Skeletal muscle satellite cell (primary cell): Measurements from ENCODE around the gene DDHD1.

Source experiments
- H3K27me3 ChIP-seq: 2 replicates; pipeline ENCODE4 v1.7.0; 2013; ENCODE audit warnings: low read length; ENCODE audit not compliant: control insufficient read depth, insufficient read depth
- H3K36me3 ChIP-seq: 2 replicates; pipeline ENCODE4 v1.7.0; 2013; ENCODE audit warnings: mild to moderate bottlenecking, control low read depth, low read length; ENCODE audit not compliant: insufficient read depth
- H3K4me1 ChIP-seq: 2 replicates; pipeline ENCODE4 v1.7.0; 2013; ENCODE audit warnings: low read length; ENCODE audit not compliant: control insufficient read depth, insufficient read depth
- H3K4me2 ChIP-seq: 2 replicates; pipeline ENCODE4 v1.7.0; 2013; ENCODE audit warnings: mild to moderate bottlenecking, low read length
- H3K4me3 ChIP-seq: 2 replicates; pipeline ENCODE4 v1.7.0; 2013; ENCODE audit warnings: low read length
- H3K9ac ChIP-seq: 2 replicates; pipeline ENCODE4 v1.7.0; 2013; ENCODE audit warnings: mild to moderate bottlenecking, low read depth, low read length, moderate library complexity
- H3K9me3 ChIP-seq: replicated peaks from 2 replicates; pipeline ENCODE4 v1.7.0; 2013; ENCODE audit warnings: mild to moderate bottlenecking, control low read depth, low read length

Gene DDHD1

GRCh38 chr14:53004976-53005375 is 148.1 kb downstream of the DDHD1 start:
- no peaks in the 10 kb centered on the region for H3K27me3 ChIP-seq

GRCh38 chr14:53003776-53004175 is 149.3 kb downstream of the DDHD1 start:
- no peak overlapping the region for H3K4me2 ChIP-seq
- no peaks in the 10 kb centered on the region for H3K9me3 ChIP-seq
- H3K27me3 ChIP-seq = no peaks in the 10 kb centered on the region
- H3K4me1 ChIP-seq = peaks cover 2% of the 10 kb centered on the region
- no peaks in the 10 kb centered on the region for H3K36me3 ChIP-seq
- H3K9ac ChIP-seq = no peak overlapping the region
- no peak overlapping the region for H3K4me3 ChIP-seq

More at GRCh38 chr14:53004976-53005375, 148.1 kb downstream of the DDHD1 start:
- H3K36me3 ChIP-seq = no peaks in the 10 kb centered on the region
- no peak overlapping the region for H3K9ac ChIP-seq
- H3K4me1 ChIP-seq = peaks cover 4% of the 10 kb centered on the region
- H3K9me3 ChIP-seq = no peaks in the 10 kb centered on the region
- H3K4me2 ChIP-seq = no peak overlapping the region
- no peak overlapping the region for H3K4me3 ChIP-seq

DNA sequence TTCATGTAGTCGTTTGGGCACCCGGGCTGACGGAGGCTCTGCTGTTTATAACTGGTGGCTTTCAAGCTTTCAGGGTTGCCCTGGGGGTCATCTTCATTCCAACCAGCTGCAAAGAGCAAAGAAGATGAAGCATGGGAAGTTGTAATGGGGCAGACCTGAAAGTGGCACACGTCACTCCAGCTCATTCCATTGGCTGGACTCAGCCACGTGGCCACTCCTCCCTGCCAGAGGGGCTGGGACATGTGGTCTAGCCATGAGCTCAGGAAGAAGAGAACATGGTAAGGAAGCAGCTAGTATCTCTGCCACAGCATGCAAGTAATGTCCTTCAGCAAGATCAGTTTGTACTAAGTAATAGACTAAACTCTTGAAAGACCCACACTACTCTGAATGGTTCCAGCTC is 150.5 kb downstream of the DDHD1 start:
- Histone ChIP-seq H3K4me1 (peaks cover 8% of the 10 kb centered on the region), H3K27me3 (no peaks in the 10 kb centered on the region)

GRCh38 chr14:53001787-53002378 is 151.2 kb downstream of the DDHD1 start:
- Histone ChIP-seq H3K4me3 (no peak overlapping the region), H3K36me3 (no peaks in the 10 kb centered on the region), H3K27me3 (no peaks in the 10 kb centered on the region), H3K4me2 (no peak overlapping the region), H3K9me3 (no peaks in the 10 kb centered on the region), H3K4me1 (peaks cover 6% of the 10 kb centered on the region), H3K9ac (no peak overlapping the region)

More for the DNA sequence above, 150.5 kb downstream of the DDHD1 start:
- no peaks in the 10 kb centered on the region for H3K9me3 ChIP-seq
- no peak overlapping the region for H3K9ac ChIP-seq
- H3K4me2 ChIP-seq = no peak overlapping the region
- no peak overlapping the region for H3K4me3 ChIP-seq
- no peaks in the 10 kb centered on the region for H3K36me3 ChIP-seq

GRCh38 chr14:52998376-52999015 is 154.6 kb downstream of the DDHD1 start:
- Histone ChIP-seq H3K27me3 (no peaks in the 10 kb centered on the region), H3K9me3 (no peaks in the 10 kb centered on the region), H3K4me1 (peaks cover 6% of the 10 kb centered on the region), H3K36me3 (no peaks in the 10 kb centered on the region), H3K4me2 (peak overlapping the region; percentile 15), H3K4me3 (no peak overlapping the region), H3K9ac (no peak overlapping the region)

- Histone ChIP-seq H3K9me3 (no peaks in the 10 kb centered on the region), H3K27me3 (no peaks in the 10 kb centered on the region), H3K9ac (no peak overlapping the region), H3K4me3 (no peak overlapping the region), H3K4me2 (no peak overlapping the region), H3K4me1 (peaks cover 6% of the 10 kb centered on the region), H3K36me3 (no peaks in the 10 kb centered on the region)
Measured at GRCh38 chr14:52996493-52996892, 156.6 kb downstream of the DDHD1 start.

GRCh38 chr14:52995998-52996397 is 157.1 kb downstream of the DDHD1 start:
- no peak overlapping the region for H3K4me3 ChIP-seq
- peaks cover 6% of the 10 kb centered on the region for H3K4me1 ChIP-seq
- no peaks in the 10 kb centered on the region for H3K36me3 ChIP-seq
- H3K4me2 ChIP-seq = no peak overlapping the region
- no peak overlapping the region for H3K9ac ChIP-seq
- no peaks in the 10 kb centered on the region for H3K27me3 ChIP-seq
- no peaks in the 10 kb centered on the region for H3K9me3 ChIP-seq

GRCh38 chr14:52992236-52992870 is 160.8 kb downstream of the DDHD1 start:
- H3K4me2 ChIP-seq = no peak overlapping the region

GRCh38 chr14:52988139-52988538 is 165.0 kb downstream of the DDHD1 start:
- H3K9ac ChIP-seq = no peak overlapping the region
- H3K4me2 ChIP-seq = no peak overlapping the region
- no peaks in the 10 kb centered on the region for H3K9me3 ChIP-seq
- no peaks in the 10 kb centered on the region for H3K36me3 ChIP-seq
- H3K4me3 ChIP-seq = no peak overlapping the region
- H3K4me1 ChIP-seq = no peaks in the 10 kb centered on the region
- H3K27me3 ChIP-seq = no peaks in the 10 kb centered on the region

More at GRCh38 chr14:52992236-52992870, 160.8 kb downstream of the DDHD1 start:
- H3K4me1 ChIP-seq = no peaks in the 10 kb centered on the region
- H3K9ac ChIP-seq = no peak overlapping the region
- no peaks in the 10 kb centered on the region for H3K27me3 ChIP-seq
- H3K36me3 ChIP-seq = no peaks in the 10 kb centered on the region
- H3K4me3 ChIP-seq = no peak overlapping the region
- H3K9me3 ChIP-seq = no peaks in the 10 kb centered on the region

GRCh38 chr14:52987514-52987913 is 165.6 kb downstream of the DDHD1 start:
- Histone ChIP-seq H3K36me3 (no peaks in the 10 kb centered on the region), H3K9me3 (no peaks in the 10 kb centered on the region), H3K4me3 (no peak overlapping the region), H3K4me1 (no peaks in the 10 kb centered on the region), H3K27me3 (no peaks in the 10 kb centered on the region), H3K4me2 (no peak overlapping the region), H3K9ac (no peak overlapping the region)

- Histone ChIP-seq H3K9me3 (no peaks in the 10 kb centered on the region), H3K4me2 (no peak overlapping the region), H3K4me1 (no peaks in the 10 kb centered on the region), H3K9ac (no peak overlapping the region), H3K27me3 (no peaks in the 10 kb centered on the region), H3K4me3 (no peak overlapping the region), H3K36me3 (no peaks in the 10 kb centered on the region)
Measured at GRCh38 chr14:52987042-52987441, 166.1 kb downstream of the DDHD1 start.
